NCI-H128 (cell line): ENCODE results near the gene DARS1.
"Not testable (repeated sequence)": the region's sequence is repeated elsewhere in the genome, so short reads cannot be mapped to it uniquely, and the experiment has no call there.

ENCODE experiments used
- DNase-seq: peaks from one replicate; lab custom pipeline; 2025; ENCODE audit not compliant: unreplicated experiment; lab: John Stamatoyannopoulos, UW

Gene DARS1

GRCh38 chr2:135890149-135890548 lies 95.3 kb downstream of the DARS1 start:
- no peak for DNase-seq

DNA sequence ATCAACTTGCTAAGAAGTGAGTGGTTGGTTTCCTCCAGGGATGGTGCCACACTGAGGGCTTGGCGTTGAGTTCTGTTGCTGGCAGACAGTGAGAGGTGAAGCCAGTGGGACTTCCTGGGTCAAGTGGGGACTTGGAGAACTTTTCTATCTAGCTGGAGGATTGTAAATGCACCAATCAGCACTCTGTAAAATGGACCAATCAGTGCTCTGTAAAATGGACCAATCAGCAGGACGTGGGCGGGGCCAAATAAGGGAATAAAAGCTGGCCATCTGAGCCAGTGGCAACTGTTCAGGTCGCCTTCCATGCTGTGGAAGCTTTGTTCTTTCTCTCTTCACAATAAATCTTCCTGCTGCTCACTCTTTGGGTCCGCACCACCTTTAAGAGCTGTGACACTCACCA lies 96.8 kb downstream of the DARS1 start:
- not testable (repeated sequence) for DNase-seq

- no peak for DNase-seq
Measured at GRCh38 chr2:135885709-135886108, 99.7 kb downstream of the DARS1 start.

GRCh38 chr2:135882415-135882814 lies 103.0 kb downstream of the DARS1 start:
- no peak for DNase-seq

DNA sequence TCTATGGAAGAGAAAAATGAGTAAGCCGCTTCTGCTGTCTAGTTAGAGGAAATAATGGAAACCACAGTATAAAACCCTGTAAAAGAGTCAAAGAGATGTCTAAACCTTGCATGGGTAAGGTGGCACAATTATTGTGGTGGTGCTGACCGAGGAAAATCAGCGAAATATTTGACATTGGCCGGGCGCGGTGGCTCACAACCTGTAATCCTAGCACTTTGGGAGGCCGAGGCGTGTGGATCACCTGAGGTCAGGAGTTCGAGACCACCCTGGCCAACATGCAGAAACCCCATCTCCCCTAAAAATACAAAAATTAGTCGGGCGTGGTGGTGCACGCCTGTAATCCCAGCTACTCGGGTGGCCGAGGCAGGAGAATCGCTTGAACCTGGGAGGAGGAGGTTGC lies 108.7 kb downstream of the DARS1 start:
- DNase-seq = not testable (repeated sequence)

GRCh38 chr2:135876066-135876711 lies 109.2 kb downstream of the DARS1 start, which contains the start of gene MCM6:
MCM6 (minus strand) TSS chr2:135876443; CDS start chr2:135876365, 78 bp downstream.
- DNase-seq = peak; percentile 91

DNA sequence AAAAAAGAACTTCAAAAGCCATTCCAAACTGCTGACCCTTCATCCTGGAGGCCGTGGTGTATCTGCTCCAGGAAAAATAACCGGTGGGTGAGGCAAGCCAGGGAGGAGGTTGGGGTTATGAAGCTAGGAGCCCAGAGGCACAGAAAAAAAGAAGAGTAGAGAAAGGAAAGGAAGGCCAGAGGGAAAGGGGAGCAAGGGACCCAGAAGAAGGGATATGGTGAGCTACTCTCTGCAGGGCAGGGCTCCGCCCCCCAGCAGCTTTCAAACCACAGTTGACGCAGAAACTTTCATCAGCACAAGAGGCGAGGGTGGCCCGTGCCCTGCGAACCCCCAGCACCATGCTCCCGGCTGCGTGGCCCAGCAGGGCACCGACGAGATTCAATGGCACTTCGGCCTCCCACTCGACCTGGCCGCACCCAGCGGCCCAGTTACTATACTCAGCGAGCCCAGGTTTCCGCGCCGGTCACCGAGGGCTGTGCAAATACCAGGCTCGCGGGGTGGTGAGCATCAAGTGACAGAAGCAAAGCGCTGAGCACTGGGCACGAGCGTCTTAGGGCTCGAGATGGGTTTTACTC lies 109.8 kb downstream of the DARS1 start:
- DNase-seq = no peak

DNA sequence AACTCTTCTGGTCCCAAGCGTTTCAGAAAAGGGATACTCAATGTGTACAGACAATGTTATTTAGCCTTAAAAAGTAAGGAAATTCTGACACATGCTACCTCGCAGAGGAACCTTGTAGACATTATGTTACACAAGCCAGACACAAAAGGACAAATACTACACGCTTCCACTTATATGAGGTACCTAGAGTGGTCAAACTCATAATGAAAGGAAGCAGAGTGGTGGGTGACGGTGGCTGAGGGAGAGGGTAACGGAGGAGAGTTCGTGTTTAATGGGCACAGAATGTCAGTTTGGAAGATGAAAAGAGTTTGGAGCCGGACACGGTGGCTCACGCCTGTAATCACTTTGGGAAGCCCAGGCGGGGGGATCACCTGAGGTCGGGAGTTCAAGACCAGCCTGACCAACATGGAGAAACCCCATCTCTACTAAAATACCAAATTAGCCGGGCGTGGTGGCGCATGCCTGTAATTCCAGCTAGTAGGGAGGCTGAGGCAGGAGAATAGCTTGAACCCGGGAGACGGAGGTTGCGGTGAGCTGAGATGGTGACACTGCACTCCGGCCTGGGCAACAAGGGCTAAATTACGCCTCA lies 110.6 kb downstream of the DARS1 start:
- DNase-seq = no peak

DNA sequence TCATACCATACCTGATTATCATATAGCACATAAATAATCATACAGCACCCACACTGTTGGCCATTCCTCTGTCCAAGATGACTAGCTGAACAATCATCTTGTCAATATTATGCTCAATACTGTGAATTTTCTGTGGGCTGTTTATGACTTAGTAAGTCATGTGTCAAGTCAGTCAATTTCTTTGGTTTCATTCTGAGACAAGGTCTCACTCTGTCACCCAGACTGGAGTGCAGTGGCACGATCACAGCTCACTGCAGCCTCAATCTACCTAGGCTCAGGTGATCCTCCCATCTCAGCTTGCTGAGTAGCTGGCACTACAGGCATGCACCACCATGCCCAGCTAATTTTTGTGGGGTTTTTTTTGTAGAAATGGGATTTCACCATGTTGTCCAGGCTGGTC lies 114.9 kb downstream of the DARS1 start:
- no peak for DNase-seq

GRCh38 chr2:135863233-135863632 lies 122.2 kb downstream of the DARS1 start:
- no peak for DNase-seq

- no peak for DNase-seq
Measured at GRCh38 chr2:135862718-135863117, 122.7 kb downstream of the DARS1 start.
